H9 (cell line): ENCODE data around the gene ARL2BP. TPM values are rescaled to one million over a fixed set of nuclear protein-coding genes. Genes with fewer than 3 reads are reported as not detected.

ENCODE experiments used
- DNase-seq: peaks from one replicate; pipeline ENCODE4 v3.0.0-alpha.2; 2017
- H2AFZ ChIP-seq: one replicate; pipeline ENCODE4 v1.6.1; 2013; ENCODE audit warnings: mild to moderate bottlenecking, low read length, control low read depth, moderate library complexity
- H2AK5ac ChIP-seq: 2 replicates; pipeline ENCODE4 v1.6.1; 2013; ENCODE audit warnings: low read length, control low read depth, mixed read lengths; ENCODE audit not compliant: insufficient read length
- H2BK120ac ChIP-seq: one replicate; pipeline ENCODE4 v1.6.1; 2013; ENCODE audit warnings: low read depth, mild to moderate bottlenecking, low read length, control low read depth, inconsistent platforms; ENCODE audit not compliant: poor library complexity, severe bottlenecking
- H2BK12ac ChIP-seq: 2 replicates; pipeline ENCODE4 v1.6.1; 2013; ENCODE audit warnings: low read length, control low read depth, mixed read lengths, low read depth; ENCODE audit not compliant: insufficient read length
- H2BK15ac ChIP-seq: 2 replicates; pipeline ENCODE4 v1.6.1; 2013; ENCODE audit warnings: low read depth, low read length, control low read depth
- H2BK20ac ChIP-seq: one replicate; pipeline ENCODE4 v1.6.1; 2013; ENCODE audit warnings: low read depth, mild to moderate bottlenecking, low read length, control low read depth, inconsistent platforms; ENCODE audit not compliant: poor library complexity, severe bottlenecking
- H2BK5ac ChIP-seq: 2 replicates; pipeline ENCODE4 v1.6.1; 2013; ENCODE audit warnings: low read length, control low read depth, mixed read lengths; ENCODE audit not compliant: insufficient read length
- H3K14ac ChIP-seq: 2 replicates; pipeline ENCODE4 v1.6.1; 2013; ENCODE audit warnings: low read length, control low read depth; ENCODE audit not compliant: insufficient read depth
- H3K18ac ChIP-seq: 2 replicates; pipeline ENCODE4 v1.6.1; 2013; ENCODE audit warnings: low read depth, mild to moderate bottlenecking, mixed read lengths, low read length, control low read depth; ENCODE audit not compliant: insufficient read length
- H3K23ac ChIP-seq: 2 replicates; pipeline ENCODE4 v1.6.1; 2013; ENCODE audit warnings: low read length, control low read depth, mixed read lengths, low read depth; ENCODE audit not compliant: insufficient read length
- H3K23me2 ChIP-seq: 2 replicates; pipeline ENCODE4 v1.6.1; 2013; ENCODE audit warnings: low read depth, mild to moderate bottlenecking, mixed read lengths, low read length, control low read depth; ENCODE audit not compliant: insufficient read length, poor library complexity, severe bottlenecking
- H3K27ac ChIP-seq: 2 replicates; pipeline ENCODE4 v1.5.1; 2013; ENCODE audit warnings: low read length, control low read depth, mixed read lengths, low read depth; ENCODE audit not compliant: insufficient read length
- H3K27me3 ChIP-seq: 2 replicates; pipeline ENCODE4 v1.6.1; 2013; ENCODE audit warnings: low read length, control low read depth, inconsistent platforms; ENCODE audit not compliant: insufficient read depth
- H3K4ac ChIP-seq: 2 replicates; pipeline ENCODE4 v1.6.1; 2013; ENCODE audit warnings: low read depth, mild to moderate bottlenecking, control low read depth, inconsistent platforms, low read length, moderate library complexity
- H3K4me1 ChIP-seq: 2 replicates; pipeline ENCODE4 v1.6.1; 2013; ENCODE audit warnings: low read length, control low read depth, inconsistent platforms; ENCODE audit not compliant: insufficient read depth
- H3K4me2 ChIP-seq: 2 replicates; pipeline ENCODE4 v1.6.1; 2013; ENCODE audit warnings: low read length, control low read depth, mixed read lengths; ENCODE audit not compliant: insufficient read length, insufficient read depth
- H3K56ac ChIP-seq: 2 replicates; pipeline ENCODE4 v1.6.1; 2013; ENCODE audit warnings: low read depth, mild to moderate bottlenecking, mixed read lengths, low read length, control low read depth; ENCODE audit not compliant: insufficient read length
- H3K79me1 ChIP-seq: 2 replicates; pipeline ENCODE4 v1.6.1; 2013; ENCODE audit warnings: low read depth, mild to moderate bottlenecking, moderate library complexity, low read length, control low read depth, inconsistent platforms; ENCODE audit not compliant: insufficient read depth, poor library complexity, severe bottlenecking
- H3K79me2 ChIP-seq: 2 replicates; pipeline ENCODE4 v1.6.1; 2013; ENCODE audit warnings: low read length, control low read depth, inconsistent platforms; ENCODE audit not compliant: insufficient read depth
- H3K9ac ChIP-seq: 2 replicates; pipeline ENCODE4 v1.6.1; 2013; ENCODE audit warnings: low read length, control low read depth, mixed read lengths; ENCODE audit not compliant: insufficient read length; ENCODE audit errors: extremely low read depth
- H3K9me3 ChIP-seq: one replicate; pipeline ENCODE4 v1.6.1; 2013; ENCODE audit warnings: low read depth, low read length, inconsistent platforms; ENCODE audit not compliant: control insufficient read depth
- H3T11ph ChIP-seq: one replicate; pipeline ENCODE4 v1.6.1; 2013; ENCODE audit warnings: mild to moderate bottlenecking, low read length, control low read depth, inconsistent platforms
- H4K20me1 ChIP-seq: one replicate; pipeline ENCODE4 v1.6.1; 2013; ENCODE audit not compliant: control insufficient read depth, insufficient read length, insufficient read depth
- H4K5ac ChIP-seq: 2 replicates; pipeline ENCODE4 v1.6.1; 2013; ENCODE audit warnings: low read depth, mild to moderate bottlenecking, mixed read lengths, low read length, control low read depth; ENCODE audit not compliant: insufficient read length
- H4K8ac ChIP-seq: replicated peaks from 2 replicates; pipeline ENCODE4 v1.6.1; 2013; ENCODE audit warnings: low read length, control low read depth, mixed read lengths, low read depth; ENCODE audit not compliant: insufficient read length
- H4K91ac ChIP-seq: 2 replicates; pipeline ENCODE4 v1.6.1; 2013; ENCODE audit warnings: low read depth, mild to moderate bottlenecking, moderate library complexity, mixed read lengths, low read length, control low read depth; ENCODE audit not compliant: insufficient read length
- H3K27ac Mint-ChIP-seq, 3 experiments: 2 replicates in 2 of 3; 3 replicates in 1 of 3; pipeline ENCODE4 v1.8.0; 2020 to 2021; ENCODE audit warnings: mixed read lengths in 3 of 3, mild to moderate bottlenecking in 1 of 3, moderate library complexity in 1 of 3
- H3K27me3 Mint-ChIP-seq: 2 replicates; pipeline ENCODE4 v1.8.0; 2021; ENCODE audit warnings: low read depth, mild to moderate bottlenecking, moderate library complexity, mixed read lengths
- H3K36me3 Mint-ChIP-seq, 3 experiments: 2 replicates in 2 of 3; 3 replicates in 1 of 3; pipeline ENCODE4 v1.8.0; 2020 to 2021; ENCODE audit warnings: low read depth in 3 of 3, mixed read lengths in 3 of 3; ENCODE audit not compliant: insufficient read depth in 1 of 3
- H3K4me1 Mint-ChIP-seq, 2 experiments: 2 replicates each; pipeline ENCODE4 v1.8.0; 2020; ENCODE audit warnings: mixed read lengths in 2 of 2
- H3K4me3 Mint-ChIP-seq, 2 experiments: 2 replicates in 1 of 2; 3 replicates in 1 of 2; pipeline ENCODE4 v1.8.0; 2020 to 2021; ENCODE audit warnings: mild to moderate bottlenecking in 2 of 2, mixed read lengths in 2 of 2, moderate library complexity in 1 of 2
- H3K9me3 Mint-ChIP-seq, 2 experiments: 2 replicates in 1 of 2; 3 replicates in 1 of 2; pipeline ENCODE4 v1.8.0; 2020; ENCODE audit warnings: mild to moderate bottlenecking in 2 of 2, mixed read lengths in 2 of 2, moderate library complexity in 1 of 2
- CTCF ChIP-seq: fragments of 200-600 bp; sonication (generic); conservative IDR thresholded peaks from 3 replicates; pipeline ENCODE4 v1.8.0; 2021; ENCODE audit warnings: antibody characterized with exemption, mild to moderate bottlenecking
- WGBS: extraction: QIAGEN DNeasy Blood & Tissue Kit; methylation state at CpG from one replicate; pipeline ENCODE4 v1.1.7; 2013; ENCODE audit warnings: missing lambda C conversion rate, low lambda C conversion rate, mixed read lengths; ENCODE audit not compliant: insufficient read length; ENCODE audit errors: extremely low coverage; 5-methylcytosine and 5-hydroxymethylcytosine counted together
- total RNA-seq: library from RNA; stranded (reverse); gene quantifications from 2 replicates; pipeline ENCODE4 v1.2.1, GENCODE V29; 2021

The ARL2BP gene
- total RNA-seq, 1 experiment from 2014 or later, result 18.0 TPM

GRCh38 chr16:57226701-57227621 lies 18.1 kb upstream of the ARL2BP start:
- no CpG with 5 or more reads among the region's 4 CpGs for WGBS
- no peaks in the 10 kb centered on the region for H4K20me1 ChIP-seq
- H3K9ac ChIP-seq, result no peak overlapping the region

More at GRCh38 chr16:57226701-57227621, 18.1 kb upstream of the ARL2BP start:
- Histone ChIP-seq H2BK20ac (no peak overlapping the region), H3T11ph (no peak overlapping the region), H3K18ac (no peak overlapping the region), H3K56ac (no peak overlapping the region), H3K23me2 (no peaks in the 10 kb centered on the region), H3K4ac (no peak overlapping the region), H3K9me3 (no peaks in the 10 kb centered on the region), H2BK15ac (no peak overlapping the region), H4K8ac (no peak overlapping the region), H2AFZ (no peak overlapping the region), H2AK5ac (no peak overlapping the region), H3K79me1 (no peaks in the 10 kb centered on the region), H3K14ac (no peak overlapping the region), H4K91ac (no peak overlapping the region), H2BK12ac (no peak overlapping the region), H3K27me3 (no peaks in the 10 kb centered on the region; the same call in 1 of the 2 replicates), H3K79me2 (no peaks in the 10 kb centered on the region), H4K5ac (no peak overlapping the region), H3K27ac (no peak overlapping the region), H2BK5ac (no peak overlapping the region), H2BK120ac (no peak overlapping the region), H3K4me2 (no peak overlapping the region), H3K4me1 (no peaks in the 10 kb centered on the region), H3K23ac (no peak overlapping the region)
- no peak for DNase-seq
- TF ChIP-seq CTCF, result no peak
- Mint-ChIP-seq H3K36me3 (peaks cover 16 to 80% (median 48%) of the 10 kb centered on the region in 3 experiments; a peak in 6 of 7 replicates), H3K27ac (no peak overlapping the region; a peak in 2 of 7 replicates), H3K9me3 (no peaks in the 10 kb centered on the region), H3K4me1 (no peaks in the 10 kb centered on the region), H3K4me3 (no peak overlapping the region), H3K27me3 (no peaks in the 10 kb centered on the region)
